Neuron (in vitro differentiated cells): ENCODE measurements around the gene PLCXD3.

Source experiments
- H2AFZ ChIP-seq: one replicate; pipeline ENCODE4 v1.6.1; 2013; ENCODE audit warnings: low read depth, mild to moderate bottlenecking, inconsistent platforms, low read length, moderate library complexity
- H3K27me3 ChIP-seq: one replicate; pipeline ENCODE4 v1.6.1; 2013; ENCODE audit warnings: low read length; ENCODE audit not compliant: insufficient read depth
- H3K36me3 ChIP-seq: one replicate; pipeline ENCODE4 v1.6.1; 2013; ENCODE audit warnings: low read length; ENCODE audit not compliant: insufficient read depth
- H3K4me1 ChIP-seq: one replicate; pipeline ENCODE4 v1.6.1; 2013; ENCODE audit warnings: low read length; ENCODE audit not compliant: insufficient read depth
- H3K4me3 ChIP-seq: 2 replicates; pipeline ENCODE4 v1.5.1; 2013; ENCODE audit warnings: mild to moderate bottlenecking, low read length, moderate library complexity
- H3K9me3 ChIP-seq: one replicate; pipeline ENCODE4 v1.6.1; 2013; ENCODE audit warnings: low read length

Gene PLCXD3

GRCh38 chr5:41312066-41312465, 198.3 kb downstream of the PLCXD3 start:
- Histone ChIP-seq H3K9me3 (no peaks in the 10 kb centered on the region), H3K4me1 (no peaks in the 10 kb centered on the region), H3K36me3 (no peaks in the 10 kb centered on the region), H3K4me3 (no peak overlapping the region), H2AFZ (no peak overlapping the region), H3K27me3 (no peaks in the 10 kb centered on the region)

GRCh38 chr5:41309275-41309674, 201.1 kb downstream of the PLCXD3 start:
- Histone ChIP-seq H3K36me3 (no peaks in the 10 kb centered on the region), H3K4me3 (no peak overlapping the region), H2AFZ (no peak overlapping the region), H3K27me3 (no peaks in the 10 kb centered on the region), H3K4me1 (no peaks in the 10 kb centered on the region), H3K9me3 (no peaks in the 10 kb centered on the region)

GRCh38 chr5:41306005-41306404, 204.4 kb downstream of the PLCXD3 start:
- no peaks in the 10 kb centered on the region for H3K9me3 ChIP-seq
- no peaks in the 10 kb centered on the region for H3K4me1 ChIP-seq
- no peak overlapping the region for H3K4me3 ChIP-seq
- no peaks in the 10 kb centered on the region for H3K36me3 ChIP-seq
- H3K27me3 ChIP-seq, result no peaks in the 10 kb centered on the region
- no peak overlapping the region for H2AFZ ChIP-seq

- H3K4me3 ChIP-seq, result no peak overlapping the region
- H3K27me3 ChIP-seq, result no peaks in the 10 kb centered on the region
- H3K36me3 ChIP-seq, result no peaks in the 10 kb centered on the region
- no peaks in the 10 kb centered on the region for H3K4me1 ChIP-seq
- H3K9me3 ChIP-seq, result no peaks in the 10 kb centered on the region
- H2AFZ ChIP-seq, result no peak overlapping the region
These were observed 205.3 kb downstream of the PLCXD3 start for GRCh38 chr5:41305056-41305455.

- Histone ChIP-seq H3K36me3 (no peaks in the 10 kb centered on the region), H3K27me3 (no peaks in the 10 kb centered on the region), H3K9me3 (no peaks in the 10 kb centered on the region), H3K4me3 (no peak overlapping the region), H3K4me1 (no peaks in the 10 kb centered on the region), H2AFZ (no peak overlapping the region)
These were observed 214.3 kb downstream of the PLCXD3 start for GRCh38 chr5:41296066-41296465.

GRCh38 chr5:41291323-41291722, 219.1 kb downstream of the PLCXD3 start:
- Histone ChIP-seq H3K36me3 (no peaks in the 10 kb centered on the region), H2AFZ (no peak overlapping the region), H3K4me3 (no peak overlapping the region), H3K27me3 (no peaks in the 10 kb centered on the region), H3K4me1 (no peaks in the 10 kb centered on the region), H3K9me3 (peaks cover 1% of the 10 kb centered on the region)

- Histone ChIP-seq H3K9me3 (peaks cover 1% of the 10 kb centered on the region), H3K4me3 (no peak overlapping the region), H2AFZ (no peak overlapping the region), H3K36me3 (no peaks in the 10 kb centered on the region), H3K27me3 (no peaks in the 10 kb centered on the region), H3K4me1 (no peaks in the 10 kb centered on the region)
These were observed 219.6 kb downstream of the PLCXD3 start for GRCh38 chr5:41290810-41291209.

- Histone ChIP-seq H3K4me1 (no peaks in the 10 kb centered on the region), H2AFZ (no peak overlapping the region), H3K27me3 (no peaks in the 10 kb centered on the region), H3K4me3 (no peak overlapping the region), H3K9me3 (peaks cover 1% of the 10 kb centered on the region), H3K36me3 (no peaks in the 10 kb centered on the region)
These were observed 220.4 kb downstream of the PLCXD3 start for GRCh38 chr5:41289970-41290464.

GRCh38 chr5:41286696-41287095, 223.7 kb downstream of the PLCXD3 start:
- Histone ChIP-seq H3K4me1 (no peaks in the 10 kb centered on the region), H3K4me3 (no peak overlapping the region), H3K27me3 (peaks cover 2% of the 10 kb centered on the region), H3K36me3 (no peaks in the 10 kb centered on the region), H2AFZ (no peak overlapping the region), H3K9me3 (peaks cover 1% of the 10 kb centered on the region)

- H3K9me3 ChIP-seq, result peaks cover 1% of the 10 kb centered on the region
- H3K4me3 ChIP-seq, result no peak overlapping the region
- no peaks in the 10 kb centered on the region for H3K4me1 ChIP-seq
- no peaks in the 10 kb centered on the region for H3K36me3 ChIP-seq
- H2AFZ ChIP-seq, result no peak overlapping the region
- H3K27me3 ChIP-seq, result peaks cover 2% of the 10 kb centered on the region
These were observed 224.2 kb downstream of the PLCXD3 start for GRCh38 chr5:41286165-41286564.

- Histone ChIP-seq H3K4me3 (no peak overlapping the region), H3K27me3 (peaks cover 2% of the 10 kb centered on the region), H3K36me3 (no peaks in the 10 kb centered on the region), H2AFZ (no peak overlapping the region), H3K9me3 (no peaks in the 10 kb centered on the region), H3K4me1 (no peaks in the 10 kb centered on the region)
These were observed 225.5 kb downstream of the PLCXD3 start for GRCh38 chr5:41284938-41285337.

GRCh38 chr5:41281215-41281810, 229.1 kb downstream of the PLCXD3 start:
- H3K9me3 ChIP-seq, result no peaks in the 10 kb centered on the region
- H3K4me1 ChIP-seq, result peaks cover 5% of the 10 kb centered on the region
- H3K4me3 ChIP-seq, result no peak overlapping the region
- no peaks in the 10 kb centered on the region for H3K36me3 ChIP-seq
- peaks cover 2% of the 10 kb centered on the region for H3K27me3 ChIP-seq
- H2AFZ ChIP-seq, result no peak overlapping the region

- Histone ChIP-seq H3K9me3 (no peaks in the 10 kb centered on the region), H3K4me3 (no peak overlapping the region), H3K4me1 (peaks cover 5% of the 10 kb centered on the region), H3K36me3 (no peaks in the 10 kb centered on the region), H3K27me3 (peaks cover 2% of the 10 kb centered on the region), H2AFZ (no peak overlapping the region)
These were observed 231.4 kb downstream of the PLCXD3 start for GRCh38 chr5:41279040-41279439.
